SK-MEL-5 (cell line): ENCODE measurements around the gene ISOC2. TPM values are rescaled to one million over a fixed set of nuclear protein-coding genes. Genes with fewer than 3 reads are reported as not detected.
"Not testable (repeated sequence)": the region's sequence is repeated elsewhere in the genome, so short reads cannot be mapped to it uniquely, and the experiment has no call there.

Experiments used
- DNase-seq: peaks from one replicate; pipeline ENCODE4 v3.0.0-alpha.2; 2016; ENCODE audit warnings: low read depth, low spot score
- in situ Hi-C: cut with HindIII; loops from 2 replicates; pipeline ENCODE4 v1.10.0; 2016; ENCODE audit warnings: low sequenced_read_pairs, high pct_unique_total_duplicates, low pct_unique_long_range_greater_than_20kb
- total RNA-seq: library from RNA; depleted of rRNA; stranded (reverse); fragments of >200 nt; shearing (Covaris generic); gene quantifications from 2 replicates; pipeline ENCODE4 v1.2.3, GENCODE V29; 2014

ISOC2 gene
- total RNA-seq, 1 experiment from 2014 or later = 79.2 TPM

DNA sequence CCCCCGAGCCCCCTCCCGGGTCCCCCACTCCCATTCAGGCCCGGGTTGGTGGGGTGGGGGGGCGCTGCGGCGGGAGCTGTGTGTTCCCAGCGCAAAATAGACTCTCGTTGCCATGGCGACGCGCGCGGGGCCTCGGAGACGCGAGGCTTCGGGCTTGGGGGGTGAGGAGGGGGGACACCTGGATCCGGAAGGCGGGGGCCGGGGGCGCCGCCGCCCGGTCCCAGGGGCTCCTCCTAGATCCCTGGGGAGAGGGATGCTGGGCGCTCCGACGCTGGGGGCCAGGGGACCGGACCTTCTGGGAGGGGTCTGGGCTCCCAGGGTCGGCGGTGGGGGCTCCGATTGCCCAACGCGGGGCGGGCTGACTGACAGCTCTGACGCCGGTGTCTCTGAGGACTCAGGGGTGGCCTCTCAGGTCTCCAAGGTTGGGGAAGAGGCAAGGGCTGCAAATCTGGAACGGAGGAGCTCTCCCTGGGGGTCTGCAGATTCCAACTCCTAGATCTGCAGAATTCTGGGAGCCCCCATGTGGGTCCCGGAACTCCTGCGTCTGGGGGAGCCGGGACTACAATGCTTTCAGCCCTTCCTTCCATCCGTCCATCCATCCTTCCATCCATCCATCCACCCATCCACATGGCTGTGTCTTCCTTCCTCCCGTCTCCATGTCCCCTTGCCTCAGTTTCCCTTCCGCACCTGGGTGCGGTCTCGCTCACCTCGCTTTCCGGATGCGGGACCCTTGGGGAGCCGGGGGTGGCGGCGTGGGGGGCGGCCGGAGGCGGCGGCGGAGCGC is 9.3 kb downstream of the ISOC2 start:
- in situ Hi-C loops = no loop called here

GRCh38 chr19:55451163-55451964 is 10.1 kb downstream of the ISOC2 start:
- in situ Hi-C loops = no loop called here
- no peak for DNase-seq

More for the DNA sequence above, 9.3 kb downstream of the ISOC2 start:
- DNase-seq = no peak

- no peak for DNase-seq
- in situ Hi-C loops = no loop called here
Measured at GRCh38 chr19:55449469-55449868, 12.0 kb downstream of the ISOC2 start.

- in situ Hi-C loops = not testable (repeated sequence)
Measured at GRCh38 chr19:55448175-55448490, 13.3 kb downstream of the ISOC2 start.

DNA sequence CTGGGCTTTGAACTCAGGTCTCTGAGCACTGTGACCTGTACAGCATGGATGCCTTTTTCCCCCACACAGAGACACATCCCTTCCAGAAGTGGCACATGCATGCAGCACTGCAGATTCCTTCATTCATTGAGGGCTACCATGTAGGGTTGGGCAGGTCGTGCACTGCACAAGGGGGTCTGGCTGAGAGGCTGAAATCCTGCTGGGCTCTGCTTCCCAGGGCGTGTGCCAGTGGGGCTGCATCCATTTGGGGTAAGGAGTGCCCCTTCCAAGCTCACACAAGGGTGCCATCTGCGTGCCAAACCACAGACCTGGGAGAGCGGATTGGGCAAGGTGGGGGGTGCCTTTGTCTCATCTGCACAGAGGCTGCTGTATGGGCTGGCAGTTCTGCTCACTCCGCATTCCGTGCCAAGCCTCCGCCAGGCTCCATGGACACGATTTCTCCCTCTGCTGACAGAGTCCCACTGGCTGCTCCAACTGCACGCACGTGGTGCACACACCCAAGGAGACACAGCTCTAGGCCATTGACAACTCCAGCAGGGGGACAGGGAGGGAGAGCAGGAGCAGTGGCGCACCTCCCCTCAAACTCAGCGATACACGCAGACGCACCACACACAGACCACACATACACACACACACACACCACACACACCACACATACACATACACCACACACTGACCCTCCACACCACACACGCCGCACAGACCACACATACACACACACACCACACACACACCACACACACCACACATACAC is 13.8 kb downstream of the ISOC2 start:
- peak; percentile 70 for DNase-seq
- in situ Hi-C loops = no loop called here

More at GRCh38 chr19:55448175-55448490, 13.3 kb downstream of the ISOC2 start:
- not testable (repeated sequence) for DNase-seq

DNA sequence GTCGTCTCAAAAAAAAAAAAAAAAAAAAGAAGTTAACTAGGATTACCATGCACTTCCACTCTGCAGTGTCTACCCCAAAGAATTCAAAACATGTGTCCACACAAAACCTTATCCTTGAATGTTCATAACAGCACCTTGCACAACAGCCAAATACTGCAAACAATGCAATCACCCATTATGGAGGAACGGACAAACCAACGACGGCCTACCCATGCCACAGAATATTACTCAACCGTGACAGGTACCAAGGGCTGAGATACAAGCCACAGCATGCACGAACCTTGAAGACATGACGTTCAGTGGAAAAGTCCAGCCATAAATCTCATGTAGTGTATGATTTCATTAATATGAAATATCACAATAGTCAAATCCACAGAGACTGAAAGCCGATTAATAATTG is 15.4 kb downstream of the ISOC2 start:
- in situ Hi-C loops = no loop called here
- DNase-seq = no peak

- in situ Hi-C loops = no loop called here
- DNase-seq = no peak
Measured at GRCh38 chr19:55444646-55445045, 16.8 kb downstream of the ISOC2 start.

- no peak for DNase-seq
- in situ Hi-C loops = no loop called here
Measured at GRCh38 chr19:55443824-55444480, 17.5 kb downstream of the ISOC2 start.

GRCh38 chr19:55443045-55443823 is 18.2 kb downstream of the ISOC2 start, which contains the start of gene SHISA7:
TSS of gene SHISA7 (minus strand) at chr19:55443300. CDS start at chr19:55442863, 437 bp downstream.
- in situ Hi-C loops = no loop called here
- no peak for DNase-seq

GRCh38 chr19:55442372-55442961 is 19.0 kb downstream of the ISOC2 start:
- no peak for DNase-seq
- in situ Hi-C loops = no loop called here

DNA sequence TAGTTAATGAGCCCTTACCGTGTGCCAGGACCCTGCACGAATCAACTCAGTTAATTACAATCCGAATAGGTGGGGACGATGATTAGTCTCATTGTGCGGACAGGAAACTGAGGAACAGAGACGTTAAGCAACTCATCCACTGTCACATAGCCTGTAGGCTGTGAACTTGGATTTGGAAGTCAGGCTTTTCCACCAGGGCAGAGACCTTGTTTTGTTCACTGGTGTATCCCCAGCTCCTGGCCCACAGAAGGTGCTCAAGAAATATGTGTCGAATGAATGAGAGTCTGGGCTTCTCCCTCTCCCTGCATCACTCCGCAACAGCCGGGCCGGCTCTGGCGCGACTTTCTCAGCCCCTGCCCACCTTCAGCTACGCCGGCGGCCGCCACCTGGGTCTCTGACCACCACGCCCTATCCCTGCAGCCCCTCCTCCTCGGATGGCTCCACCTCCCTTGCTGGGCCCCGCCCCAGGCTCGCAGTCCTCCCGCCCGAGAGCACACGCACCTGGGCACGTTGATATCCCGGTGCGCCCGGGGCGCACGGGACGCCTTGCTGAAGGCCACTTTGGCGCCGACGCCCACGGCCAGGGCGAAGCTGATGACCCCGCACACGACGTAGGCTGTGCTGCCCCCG is 19.6 kb downstream of the ISOC2 start:
- in situ Hi-C loops = no loop called here
- DNase-seq = no peak

- in situ Hi-C loops = no loop called here
- DNase-seq = no peak
Measured at GRCh38 chr19:55441319-55441691, 20.1 kb downstream of the ISOC2 start.

- in situ Hi-C loops = no loop called here
Measured at GRCh38 chr19:55440411-55441105, 20.9 kb downstream of the ISOC2 start.

DNA sequence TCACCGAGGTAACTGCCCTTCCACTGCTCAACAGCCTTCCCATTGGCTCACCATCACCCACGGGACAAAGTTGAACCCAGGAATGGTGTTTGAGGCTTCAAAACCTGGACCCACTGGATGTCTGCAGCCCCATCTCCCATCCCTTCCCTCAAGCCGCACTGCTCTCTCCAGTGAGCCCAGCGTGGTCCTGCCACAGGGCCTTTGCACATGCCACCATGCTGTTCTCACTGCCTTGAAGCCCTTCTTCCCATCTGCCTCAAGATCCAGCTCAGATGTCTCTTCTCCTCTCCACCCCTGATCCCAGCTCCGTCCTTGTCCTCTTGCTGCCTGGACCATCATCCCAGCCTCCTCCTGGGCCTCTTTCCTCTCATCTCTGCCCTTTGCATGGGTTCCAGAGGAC is 22.4 kb downstream of the ISOC2 start:
- in situ Hi-C loops = no loop called here

More at GRCh38 chr19:55440411-55441105, 20.9 kb downstream of the ISOC2 start:
- peak; percentile 30 for DNase-seq

DNA sequence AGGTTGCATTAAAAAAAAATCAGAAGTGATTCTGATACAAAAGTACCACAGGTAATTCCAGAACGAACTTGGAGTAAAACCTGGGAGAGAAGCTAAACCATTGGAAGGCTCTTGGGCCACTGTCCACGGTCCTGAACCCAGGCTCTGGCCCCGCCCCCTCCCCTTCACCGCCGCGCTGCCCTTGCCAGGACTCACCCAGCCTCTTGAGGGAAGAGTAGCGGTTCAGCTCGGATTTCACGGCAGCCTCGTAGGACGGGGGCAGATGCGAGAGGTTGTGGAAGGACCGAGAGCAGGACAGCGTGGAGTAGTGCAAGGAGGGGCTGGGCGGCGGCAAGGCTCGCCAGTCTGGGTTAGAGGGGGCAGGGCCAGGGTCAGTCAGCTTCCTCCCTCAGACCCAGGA is 24.0 kb downstream of the ISOC2 start:
- in situ Hi-C loops = no loop called here
- DNase-seq = peak; percentile 70

More for the DNA sequence above, 22.4 kb downstream of the ISOC2 start:
- DNase-seq = no peak

- no peak for DNase-seq
- in situ Hi-C loops = no loop called here
Measured at GRCh38 chr19:55436847-55437246, 24.6 kb downstream of the ISOC2 start.
